HG02798 (cell line): Measurements from ENCODE around the gene POP4.

Experiments used
- ATAC-seq: cut with Tn5 transposase; IDR thresholded peaks from one replicate; pipeline ENCODE4 v1.9.1; 2021; ENCODE audit warnings: mild to moderate bottlenecking; ENCODE audit not compliant: unreplicated experiment, poor library complexity

The POP4 gene

DNA sequence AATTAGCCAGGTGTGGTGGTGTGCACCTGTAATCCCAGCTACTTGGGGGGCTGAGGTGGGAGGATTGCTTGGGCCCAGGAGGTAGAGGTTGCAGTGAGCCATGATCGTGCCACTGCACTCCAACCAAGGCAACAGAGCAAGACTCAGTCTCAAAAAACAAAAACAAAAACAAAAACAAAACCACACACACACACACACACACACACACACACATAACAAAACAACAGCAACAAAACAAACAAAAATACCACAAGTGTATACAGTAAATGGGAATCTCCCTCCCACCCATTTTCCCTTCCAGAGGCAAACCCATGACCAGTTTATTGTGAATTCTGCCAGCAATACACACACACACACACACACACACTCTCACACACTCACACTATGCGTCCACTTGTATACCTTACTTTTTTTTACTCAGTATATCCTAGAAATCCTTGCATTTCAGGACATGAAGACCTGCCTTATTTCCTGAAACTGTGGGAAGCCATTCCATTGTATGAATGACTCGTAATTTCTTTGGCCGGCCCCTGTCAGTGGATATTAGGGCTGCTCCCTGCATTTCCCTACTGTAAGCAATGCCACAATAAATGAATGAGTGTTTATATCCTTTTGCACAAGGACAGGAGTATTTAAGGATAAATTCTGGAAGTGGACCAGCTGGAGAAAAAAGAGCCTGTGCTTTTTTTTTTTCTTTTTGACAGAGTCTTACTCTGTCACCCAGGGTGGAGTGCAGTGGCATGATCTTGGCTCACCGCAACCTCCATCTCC is 52.3 kb downstream of the POP4 start:
- no peak for ATAC-seq

DNA sequence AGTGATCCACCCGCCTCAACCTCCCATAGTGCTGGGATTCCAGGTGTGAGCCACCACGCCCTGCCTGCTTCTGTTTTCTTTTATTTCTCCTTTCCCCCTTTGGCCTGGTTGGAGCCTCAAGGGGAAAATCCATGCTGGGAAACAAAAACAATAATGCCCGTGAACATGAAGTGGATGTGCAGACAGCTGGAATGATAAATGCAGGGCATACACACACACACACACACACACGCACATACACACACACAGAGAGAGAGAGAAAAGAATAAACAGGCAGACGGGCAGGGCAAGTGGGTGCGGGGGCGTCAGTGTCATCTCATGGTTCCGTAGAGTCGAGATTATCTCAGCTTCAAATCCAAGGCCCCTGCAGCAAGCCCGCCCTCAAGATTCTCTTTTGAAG is 54.8 kb downstream of the POP4 start:
- no peak for ATAC-seq

GRCh38 chr19:29662278-29662603 is 56.2 kb downstream of the POP4 start:
- no peak for ATAC-seq

DNA sequence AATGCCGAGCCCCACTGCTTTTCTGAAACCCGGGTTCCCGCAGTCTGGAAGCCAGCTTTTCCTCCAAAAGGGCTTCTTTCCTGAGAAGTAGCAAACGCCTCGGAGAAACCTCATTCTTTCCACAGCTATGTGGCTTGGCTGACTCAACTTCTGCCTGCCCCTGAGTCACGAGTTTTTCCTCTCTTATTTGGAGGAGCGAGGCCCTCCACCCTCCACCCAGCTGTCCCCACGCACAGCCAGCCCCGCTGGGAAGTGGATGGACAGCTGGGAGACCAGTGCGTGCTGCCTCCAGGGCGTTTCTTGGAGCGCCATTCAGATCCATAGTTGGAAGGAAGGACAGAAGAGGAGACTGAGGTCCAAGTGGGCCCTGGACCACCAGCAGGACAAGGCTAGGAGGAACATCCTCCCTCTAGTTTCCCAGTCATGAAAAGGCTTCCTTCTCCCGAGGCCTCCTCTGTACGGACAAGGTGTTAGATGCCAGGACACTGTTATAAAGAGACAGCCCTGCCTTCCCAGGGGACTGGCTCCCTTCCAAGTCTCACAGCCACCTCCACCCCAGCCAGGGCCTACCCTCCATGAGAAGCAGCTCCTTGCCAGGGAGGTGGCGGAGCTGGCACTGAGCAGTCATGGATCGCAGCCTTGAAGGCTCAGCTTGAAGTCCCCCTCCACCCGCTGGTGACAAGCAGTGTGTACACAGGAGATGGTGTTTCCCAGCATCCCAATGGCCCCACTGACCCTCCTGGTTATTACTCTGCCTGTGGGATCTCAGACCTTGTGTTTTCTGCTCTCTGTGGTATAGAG is 56.7 kb downstream of the POP4 start:
- ATAC-seq: no peak

DNA sequence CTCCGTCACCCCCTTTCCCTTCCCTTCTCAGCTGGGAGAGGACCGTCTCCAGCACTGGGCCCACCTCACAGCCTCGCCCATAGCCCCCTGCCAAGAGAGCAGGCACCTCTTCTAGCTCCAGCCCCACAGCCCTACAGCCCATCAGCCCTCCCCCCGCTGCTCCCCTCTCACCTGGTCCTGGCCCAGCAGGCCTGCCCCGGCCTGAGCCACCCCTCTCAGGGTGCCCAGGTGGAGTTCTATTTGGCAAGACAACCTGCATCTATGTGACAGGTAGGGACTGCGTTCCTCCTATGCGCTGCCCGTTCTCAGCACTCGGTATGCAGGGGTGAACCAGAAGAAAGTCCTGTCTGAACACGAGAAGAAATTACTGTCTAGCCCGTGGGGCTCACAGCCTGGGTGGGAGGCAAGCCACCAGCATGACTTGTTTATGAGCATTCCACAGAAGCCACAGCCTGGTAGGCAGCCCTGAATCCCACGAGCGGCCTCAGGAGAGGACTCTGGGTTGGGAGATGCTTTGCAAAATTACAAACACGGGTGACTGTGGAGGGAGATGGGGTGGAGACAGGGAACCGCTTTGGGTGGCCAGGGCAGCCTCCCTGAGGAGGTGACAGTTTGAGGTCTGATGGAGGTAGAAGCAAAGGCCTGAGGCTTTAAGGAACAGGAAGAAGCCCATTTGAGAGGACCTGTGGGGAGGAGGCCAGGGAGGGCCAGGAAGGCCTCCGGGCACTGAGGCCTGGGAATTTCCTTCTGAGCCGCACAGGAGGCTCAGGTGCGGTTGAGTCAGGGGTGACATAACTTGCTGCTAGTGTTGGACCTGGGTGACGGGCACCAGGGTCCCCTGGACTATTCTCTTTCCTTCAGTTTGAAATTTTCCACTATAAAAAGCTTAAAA is 58.0 kb downstream of the POP4 start:
- ATAC-seq: no peak

GRCh38 chr19:29664753-29665214 is 58.7 kb downstream of the POP4 start:
- no peak for ATAC-seq

GRCh38 chr19:29665215-29665825 is 59.2 kb downstream of the POP4 start, which contains the start of gene PLEKHF1:
PLEKHF1 (plus strand) TSS chr19:29665461; CDS start chr19:29673840, 8,379 bp downstream.
- ATAC-seq: peak; percentile 95

DNA sequence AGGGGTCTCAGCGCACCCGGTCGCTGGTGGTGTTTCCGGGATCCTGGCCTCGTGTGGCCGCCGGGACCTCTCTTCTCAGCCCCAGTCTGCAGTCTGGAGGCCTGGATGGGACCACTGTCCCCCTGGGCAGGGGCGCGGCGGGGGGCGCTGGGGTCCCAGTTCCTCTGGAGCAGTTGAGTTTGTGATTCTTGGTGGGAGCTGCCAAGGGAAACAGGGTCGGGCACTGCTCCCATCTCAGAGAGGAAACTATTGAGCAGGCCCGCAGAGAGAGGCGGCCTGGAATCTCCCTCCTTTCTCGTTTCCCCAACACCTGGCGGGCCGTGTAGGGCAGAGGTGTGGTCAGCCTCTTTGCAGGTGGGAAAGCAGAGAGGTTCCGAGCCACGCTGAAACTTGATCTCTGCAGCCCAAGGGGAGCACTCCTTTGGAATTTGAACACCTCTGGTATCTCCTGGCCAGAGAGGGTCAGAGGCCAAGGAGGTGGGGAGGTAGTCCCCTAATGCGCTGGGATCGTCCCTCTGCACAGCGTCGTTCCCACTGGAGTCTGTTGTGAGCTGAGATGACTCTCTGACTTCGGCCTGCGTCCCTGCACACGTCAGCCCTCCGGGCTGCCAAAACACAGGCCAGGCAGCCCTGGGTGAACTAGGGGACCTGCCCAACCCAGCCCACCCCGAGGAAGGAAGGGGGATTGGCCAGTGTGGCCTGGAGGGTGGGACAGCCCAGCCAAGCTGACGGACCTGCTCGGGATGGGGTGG is 59.9 kb downstream of the POP4 start:
- ATAC-seq: no peak
